ENCODE data around the gene AIRE.
"Not testable (repeated sequence)": the region's sequence is repeated elsewhere in the genome, so short reads cannot be mapped to it uniquely, and the experiment has no call there.

AIRE gene

GRCh38 chr21:44285138-44285992, at the start of gene AIRE:
AIRE (plus strand) TSS chr21:44285876; CDS start chr21:44286007, 131 bp downstream.
- H3K27ac ChIP-seq: no peak within 1 kb of the TSS
- TF ChIP-seq EZH2 (IDR thresholded peaks at IDR 0.05) (no peak), FOXP2 (optimal IDR thresholded peaks at IDR 0.05; ENCODE audit: control extremely low read depth, extremely low read length, insufficient read depth) (no peak), POLR2AphosphoS5 (IDR thresholded peaks at IDR 0.05; ENCODE audit: borderline replicate concordance, low read depth, low read length) (no peak)

GRCh38 chr21:44240353-44240752, 45.3 kb upstream of the AIRE start:
- not testable (repeated sequence) for H3K27ac ChIP-seq; H3K36me3 ChIP-seq (ENCODE audit: insufficient read depth, low read length); H3K4me3 ChIP-seq; H3K9ac ChIP-seq (ENCODE audit: insufficient read length); H3K9me3 ChIP-seq (ENCODE audit: low read depth, low read length); DNase-seq (ENCODE audit: low read depth, low spot score)

More at GRCh38 chr21:44285138-44285992, at the start of gene AIRE:
- Histone ChIP-seq H3K36me3 (ENCODE audit: insufficient read depth, low read length) (no peaks in the 10 kb centered on the region), H3K9ac (ENCODE audit: insufficient read length) (no peak within 1 kb of the TSS), H3K9me3 (ENCODE audit: low read depth, low read length) (no peaks in the 10 kb centered on the region), H3K4me3 (no peak within 1 kb of the TSS)
- no peak for DNase-seq (ENCODE audit: low read depth, low spot score)

GRCh38 chr21:44240842-44241241, 44.8 kb upstream of the AIRE start, which contains the start of gene ICOSLG:
ICOSLG (minus strand) TSS chr21:44240943; CDS start chr21:44240817, 126 bp downstream.
- not testable (repeated sequence) for H3K9me3 ChIP-seq (ENCODE audit: low read depth, low read length); H3K4me3 ChIP-seq; H3K36me3 ChIP-seq (ENCODE audit: insufficient read depth, low read length); H3K9ac ChIP-seq (ENCODE audit: insufficient read length); H3K27ac ChIP-seq; DNase-seq (ENCODE audit: low read depth, low spot score)

- DNase-seq (ENCODE audit: low read depth, low spot score); H3K9ac ChIP-seq (ENCODE audit: insufficient read length); H3K4me3 ChIP-seq; H3K36me3 ChIP-seq (ENCODE audit: insufficient read depth, low read length); H3K9me3 ChIP-seq (ENCODE audit: low read depth, low read length); H3K27ac ChIP-seq: not testable (repeated sequence)
Observed at GRCh38 chr21:44241281-44241680, 44.4 kb upstream of the AIRE start.

- H3K36me3 ChIP-seq (ENCODE audit: insufficient read depth, low read length); H3K27ac ChIP-seq; H3K9me3 ChIP-seq (ENCODE audit: low read depth, low read length); DNase-seq (ENCODE audit: low read depth, low spot score); H3K4me3 ChIP-seq; H3K9ac ChIP-seq (ENCODE audit: insufficient read length): not testable (repeated sequence)
Observed at GRCh38 chr21:44243980-44244379, 41.7 kb upstream of the AIRE start.

- not testable (repeated sequence) for H3K9me3 ChIP-seq (ENCODE audit: low read depth, low read length); H3K4me3 ChIP-seq; H3K9ac ChIP-seq (ENCODE audit: insufficient read length); H3K27ac ChIP-seq; DNase-seq (ENCODE audit: low read depth, low spot score); H3K36me3 ChIP-seq (ENCODE audit: insufficient read depth, low read length)
Observed at GRCh38 chr21:44247904-44248303, 37.8 kb upstream of the AIRE start.

- DNase-seq (ENCODE audit: low read depth, low spot score); H3K4me3 ChIP-seq; H3K9me3 ChIP-seq (ENCODE audit: low read depth, low read length); H3K9ac ChIP-seq (ENCODE audit: insufficient read length); H3K36me3 ChIP-seq (ENCODE audit: insufficient read depth, low read length); H3K27ac ChIP-seq: not testable (repeated sequence)
Observed at GRCh38 chr21:44249204-44250037, 36.3 kb upstream of the AIRE start.

GRCh38 chr21:44253832-44254710, 31.6 kb upstream of the AIRE start:
- TF ChIP-seq EZH2 (IDR thresholded peaks at IDR 0.05) (no peak), POLR2AphosphoS5 (IDR thresholded peaks at IDR 0.05; ENCODE audit: borderline replicate concordance, low read depth, low read length) (no peak)
- DNase-seq (ENCODE audit: low read depth, low spot score): no peak
- Histone ChIP-seq H3K27ac (no peak overlapping the region), H3K9ac (ENCODE audit: insufficient read length) (no peak overlapping the region), H3K9me3 (ENCODE audit: low read depth, low read length) (no peaks in the 10 kb centered on the region), H3K36me3 (ENCODE audit: insufficient read depth, low read length) (no peaks in the 10 kb centered on the region), H3K4me3 (no peak overlapping the region)

- H3K9me3 ChIP-seq (ENCODE audit: low read depth, low read length): no peaks in the 10 kb centered on the region
- no peak overlapping the region for H3K9ac ChIP-seq (ENCODE audit: insufficient read length)
- no peaks in the 10 kb centered on the region for H3K36me3 ChIP-seq (ENCODE audit: insufficient read depth, low read length)
- TF ChIP-seq POLR2AphosphoS5 (IDR thresholded peaks at IDR 0.05; ENCODE audit: borderline replicate concordance, low read depth, low read length) (no peak), FOXP2 (optimal IDR thresholded peaks at IDR 0.05; ENCODE audit: control extremely low read depth, extremely low read length, insufficient read depth) (no peak), EZH2 (IDR thresholded peaks at IDR 0.05) (no peak)
- no peak for DNase-seq (ENCODE audit: low read depth, low spot score)
- H3K27ac ChIP-seq: no peak overlapping the region
- no peak overlapping the region for H3K4me3 ChIP-seq
Observed at GRCh38 chr21:44255511-44255981, 30.1 kb upstream of the AIRE start.

Data from SK-N-MC (cell line).